GM12878 (cell line): ENCODE measurements around the gene OR1J1. TPM values are rescaled to one million over a fixed set of nuclear protein-coding genes. Genes with fewer than 3 reads are reported as not detected.

Experiments
- ATAC-seq: fragments of 200-7000 bp; cut with Tn5 transposase; 3 replicates; pipeline ENCODE4 v1.9.1; 2020; ENCODE audit warnings: mild to moderate bottlenecking, moderate library complexity
- Bru-seq: library from RNA; stranded (reverse); fragments of 400-500 nt; gene quantifications from one replicate; lab custom pipeline; 2021; lab: Mats Ljungman, UMichigan
- BruChase-seq, 2 experiments: library from RNA; stranded (reverse); fragments of 400-500 nt; gene quantifications; one replicate each; lab custom pipeline; 2021; lab: Mats Ljungman, UMichigan
- BruUV-seq: library from RNA; stranded (reverse); fragments of 400-500 nt; replicated peaks from 2 replicates; lab custom pipeline; 2021; lab: Mats Ljungman, UMichigan
- CTCF ChIA-PET: fragments of 300-600 bp; sonication (Branson Sonifier 250); formaldehyde crosslinking; extraction: SDS; loops from one replicate; lab custom pipeline; 2021; ENCODE audit warnings: inconsistent platforms; lab: Yijun Ruan, JAX
- POLR2A ChIA-PET: fragments of 350-600 bp; formaldehyde crosslinking; extraction: SDS; loops from one replicate; lab custom pipeline; 2021; ENCODE audit warnings: inconsistent platforms; lab: Charles Lee
- RAD21 ChIA-PET: fragments of 300-600 bp; sonication (Branson Sonifier 250); formaldehyde crosslinking; loops from one replicate; lab custom pipeline; 2023; ENCODE audit warnings: antibody characterized with exemption; ENCODE audit not compliant: unreplicated experiment; lab: Charles Lee
- SMC1A ChIA-PET: fragments of 300-600 bp; sonication (Branson Sonifier 250); formaldehyde crosslinking; loops from one replicate; lab custom pipeline; 2023; ENCODE audit not compliant: unreplicated experiment, uncharacterized antibody; lab: Charles Lee
- DNase-seq: peaks from one replicate; pipeline ENCODE4 v3.0.0-alpha.2; 2011; ENCODE audit warnings: low read depth, low spot score
- FAIRE-seq: peaks from 3 replicates; lab custom pipeline; 2011; peaks lifted over from hg19 to GRCh38; lab: Jason Lieb, UNC
- H2AFZ ChIP-seq: 2 replicates; pipeline ENCODE4 v1.6.0; 2011; ENCODE audit warnings: low read depth, low read length, control low read depth; ENCODE audit not compliant: control insufficient read depth
- H3K27ac ChIP-seq: 2 replicates; pipeline ENCODE4 v1.5.1; 2011; ENCODE audit warnings: control low read depth; ENCODE audit not compliant: control insufficient read depth, insufficient read depth
- H3K27me3 ChIP-seq, 2 experiments: replicated peaks in 1 of 2; 2 replicates each; pipeline versions ENCODE4 v1.6.0 to v1.6.1; 2011; ENCODE audit warnings: low read length in 1 of 2; ENCODE audit not compliant: control insufficient read depth in 2 of 2, insufficient read depth in 2 of 2
- H3K36me3 ChIP-seq, 2 experiments: 2 replicates each; pipeline ENCODE4 v1.5.1; 2011; ENCODE audit warnings: low read length in 1 of 2; ENCODE audit not compliant: control insufficient read depth in 2 of 2, insufficient read depth in 2 of 2
- H3K4me1 ChIP-seq: 2 replicates; pipeline ENCODE4 v1.6.1; 2011; ENCODE audit warnings: mild to moderate bottlenecking, low read length, moderate library complexity, mixed read lengths; ENCODE audit not compliant: control insufficient read depth, insufficient read depth
- H3K4me2 ChIP-seq: 2 replicates; pipeline ENCODE4 v1.6.0; 2011; ENCODE audit warnings: control low read depth; ENCODE audit not compliant: control insufficient read depth, insufficient read depth
- H3K4me3 ChIP-seq: fragments of 200-600 bp; sonication (generic); 2 replicates; pipeline ENCODE4 v1.5.1; 2016
- H3K79me2 ChIP-seq: 2 replicates; pipeline ENCODE4 v1.6.0; 2011; ENCODE audit warnings: low read length; ENCODE audit not compliant: control insufficient read depth, insufficient read depth
- H3K9ac ChIP-seq: 2 replicates; pipeline ENCODE4 v1.8.0; 2011; ENCODE audit warnings: low read length, control low read depth, mixed read lengths; ENCODE audit not compliant: control insufficient read depth, insufficient read depth
- H3K9me3 ChIP-seq: replicated peaks from 3 replicates; pipeline ENCODE4 v1.5.1; 2011; ENCODE audit warnings: mild to moderate bottlenecking, low read length; ENCODE audit not compliant: control insufficient read depth, insufficient read depth
- H4K20me1 ChIP-seq: 2 replicates; pipeline ENCODE4 v1.6.0; 2011; ENCODE audit not compliant: control insufficient read depth, insufficient read depth
- BRCA1 ChIP-seq: IDR thresholded peaks from 2 replicates; pipeline ENCODE4 v1.6.1; 2011; ENCODE audit warnings: low read depth, low read length, improper control_type of control experiment
- CBX5 ChIP-seq: sonication (generic); IDR thresholded peaks from 2 replicates; pipeline ENCODE4 v1.6.1; 2016; ENCODE audit warnings: low read depth, moderate library complexity, mild to moderate bottlenecking, inconsistent platforms
- EP300 ChIP-seq, 2 experiments: fragments of 150-350 bp in 1 of 2; IDR thresholded peaks; 2 replicates each; pipeline ENCODE4 v1.6.1; 2011 to 2012; ENCODE audit warnings: low read depth in 2 of 2, low read length in 2 of 2, borderline replicate concordance in 1 of 2, improper control_type of control experiment in 1 of 2, inconsistent platforms in 1 of 2; ENCODE audit not compliant: control insufficient read depth in 1 of 2
- LARP7 ChIP-seq: fragments of 450-650 bp; IDR thresholded peaks from 2 replicates; pipeline ENCODE4 v1.6.1; 2017; ENCODE audit warnings: mild to moderate bottlenecking
- NR2C1 ChIP-seq: fragments of 450-650 bp; IDR thresholded peaks from 2 replicates; pipeline ENCODE4 v1.6.1; 2017; ENCODE audit warnings: antibody characterized with exemption, mild to moderate bottlenecking, moderate library complexity
- PML ChIP-seq: IDR thresholded peaks from 2 replicates; pipeline ENCODE4 v1.6.1; 2012; ENCODE audit warnings: low read length, inconsistent platforms
- SMARCA5 ChIP-seq: fragments of 450-650 bp; IDR thresholded peaks from 2 replicates; pipeline ENCODE4 v1.6.1; 2017; ENCODE audit warnings: mild to moderate bottlenecking
- SREBF1 ChIP-seq: IDR thresholded peaks from 2 replicates; pipeline ENCODE4 v1.6.1; 2012; ENCODE audit warnings: mild to moderate bottlenecking, low read length
- STAT1 ChIP-seq: fragments of 450-650 bp; conservative IDR thresholded peaks from 2 replicates; pipeline ENCODE4 v1.6.1; 2014; ENCODE audit warnings: antibody characterized with exemption, mild to moderate bottlenecking
- TBL1XR1 ChIP-seq: IDR thresholded peaks from 2 replicates; pipeline ENCODE4 v1.6.1; 2012; ENCODE audit warnings: low read depth, low read length, improper control_type of control experiment
- WGBS: methylation state at CpG from one replicate; pipeline ENCODE4 v1.1.6; 2016; ENCODE audit warnings: low lambda C conversion rate; ENCODE audit not compliant: insufficient replicate concordance, insufficient coverage; ENCODE audit errors: missing lambda C conversion rate; 5-methylcytosine and 5-hydroxymethylcytosine counted together
- in situ Hi-C: fragments of 300-500 bp; cut with MboI; formaldehyde crosslinking; loops from 9 replicates; pipeline ENCODE4 v1.14.3; 2018; ENCODE audit warnings: mixed read lengths
- intact Hi-C: fragments of 100-400 bp; cut with micrococcal nuclease; formaldehyde crosslinking; loops from one replicate; pipeline ENCODE4 v1.14.2; 2022; ENCODE audit not compliant: unreplicated experiment
- long read RNA-seq, 2 experiments: library from polyadenylated mRNA; unstranded; transcript quantifications; one replicate each; pipeline ENCODE4 v2.0.0, GENCODE V29; 2019 to 2020
- polyA minus RNA-seq, 3 experiments: library from RNA; depleted of rRNA, polyadenylated mRNA; stranded (reverse); fragments of >200 nt; gene quantifications; 2 replicates each; pipeline ENCODE4 v1.2.3, GENCODE V29; 2011
- polyA plus RNA-seq, 11 experiments: library from polyadenylated mRNA; depleted of rRNA in 4 of 11; unstranded in 6 of 11; stranded (reverse) in 5 of 11; fragments of >200 nt; fragmentation: Nextera tagmentation in 4 of 11; fragmentation: Illumina TruSeq in 1 of 11; extraction: Ambion mirVana in 4 of 11; extraction: Trizol in 1 of 11; gene quantifications; 1 replicate in 1 of 11; 2 replicates in 10 of 11; pipeline versions ENCODE4 v1.2.1 to v1.2.3, GENCODE V29; 2011 to 2016; ENCODE audit warnings: inconsistent platforms in 2 of 11, missing spikeins in 2 of 11, low read depth in 1 of 11
- total RNA-seq, 4 experiments: library from RNA; depleted of rRNA in 3 of 4; stranded (reverse); fragments of >200 nt in 3 of 4; fragmentation: Illumina TruSeq in 1 of 4; extraction: Trizol in 1 of 4; gene quantifications; 2 replicates each; pipeline versions ENCODE4 v1.2.1 to v1.2.3, GENCODE V29; 2013 to 2021

The OR1J1 gene, protein sequence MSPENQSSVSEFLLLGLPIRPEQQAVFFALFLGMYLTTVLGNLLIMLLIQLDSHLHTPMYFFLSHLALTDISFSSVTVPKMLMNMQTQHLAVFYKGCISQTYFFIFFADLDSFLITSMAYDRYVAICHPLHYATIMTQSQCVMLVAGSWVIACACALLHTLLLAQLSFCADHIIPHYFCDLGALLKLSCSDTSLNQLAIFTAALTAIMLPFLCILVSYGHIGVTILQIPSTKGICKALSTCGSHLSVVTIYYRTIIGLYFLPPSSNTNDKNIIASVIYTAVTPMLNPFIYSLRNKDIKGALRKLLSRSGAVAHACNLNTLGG
- total RNA-seq (2013; cell fraction: nucleolus; rRNA removed): not detected in 2 replicates
- total RNA-seq (2014; rRNA removed) (not detected in 2 replicates), total RNA-seq (2014; rRNA removed; fragmentation: Illumina TruSeq; extraction: Trizol) (not detected in 2 replicates), total RNA-seq (2021) (not detected in 2 replicates), polyA plus RNA-seq (2011; rRNA removed) (0.07 TPM in 1 of 2 replicates, not detected in the other), polyA plus RNA-seq (2014; fragmentation: Illumina TruSeq; extraction: Trizol) (not detected in 2 replicates), polyA plus RNA-seq (2014; fragmentation: Nextera tagmentation; extraction: Ambion mirVana) (not detected), polyA plus RNA-seq (2014; rRNA removed) (not detected in 2 replicates), polyA plus RNA-seq (2016; fragmentation: Nextera tagmentation; extraction: Ambion mirVana) (not detected), polyA minus RNA-seq (2011; rRNA and poly(A)+ RNA removed) (not detected in 2 replicates), Bru-seq, nascent RNA (not detected), BruChase-seq, experiment 1, labeled RNA remaining after a 6-hour chase (not detected), BruChase-seq, experiment 2, labeled RNA remaining after a 2-hour chase (not detected)
- polyA plus RNA-seq (2011; ENCODE audit: low read depth): not detected
- not detected in 2 replicates for polyA plus RNA-seq (2011; cell fraction: cytosol; rRNA removed)
- polyA plus RNA-seq (2011; cell fraction: nucleus; rRNA removed): not detected in 2 replicates
- polyA plus RNA-seq (2012): not detected in 2 replicates
- not detected in 2 replicates for polyA minus RNA-seq (2011; cell fraction: cytosol; rRNA and poly(A)+ RNA removed)
- polyA minus RNA-seq (2011; cell fraction: nucleus; rRNA and poly(A)+ RNA removed): not detected in 2 replicates
- long read RNA-seq, experiment 1: 0 reads
- long read RNA-seq, experiment 2: 0 reads

DNA sequence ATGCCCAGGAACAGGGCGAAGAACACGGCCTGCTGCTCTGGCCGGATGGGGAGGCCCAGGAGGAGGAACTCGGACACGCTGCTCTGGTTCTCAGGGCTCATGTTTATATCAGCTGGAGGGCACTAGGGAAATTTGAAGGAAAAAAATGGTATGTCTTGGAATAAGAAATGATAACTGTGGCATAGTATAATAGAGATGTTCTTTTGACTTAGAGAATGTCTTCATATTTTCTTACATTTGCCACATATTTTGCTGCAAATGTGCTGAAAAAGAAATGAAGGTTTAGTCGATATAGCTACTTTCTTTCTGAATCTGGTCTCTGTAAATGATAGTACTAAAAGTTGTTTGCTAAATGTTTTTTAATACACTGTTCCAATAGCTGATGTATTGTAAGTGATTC is at the start of gene OR1J1:
Gene OR1J1 (minus strand): TSS at position 101 of the 400 bp plus-strand sequence. CDS start 0 bp downstream, at position 101.
- Histone ChIP-seq H3K36me3 (no peaks in the 10 kb centered on the region), H4K20me1 (no peaks in the 10 kb centered on the region), H3K27ac (no peak within 1 kb of the TSS), H3K27me3 (no peaks in the 10 kb centered on the region; a peak in 1 of 4 replicates), H3K9ac (no peak within 1 kb of the TSS), H3K79me2 (no peaks in the 10 kb centered on the region), H3K4me2 (no peak within 1 kb of the TSS), H3K9me3 (no peaks in the 10 kb centered on the region), H3K4me3 (no peak within 1 kb of the TSS), H2AFZ (no peak within 1 kb of the TSS), H3K4me1 (no peaks in the 10 kb centered on the region)
- TF ChIP-seq STAT1 (no peak), CBX5 (no peak), EP300 (IDR thresholded peaks at IDR 0.05; ENCODE audit: borderline replicate concordance in 1 of 2, control insufficient read depth in 1 of 2, low read depth in 2 of 2, low read length in 2 of 2) (no peak), PML (no peak), NR2C1 (no peak), BRCA1 (no peak), SMARCA5 (no peak), LARP7 (no peak), TBL1XR1 (no peak), SREBF1 (no peak)
- SMC1A ChIA-PET: no interaction called here
- CTCF ChIA-PET: interaction anchor here (0.6 to 2.1 kb wide), 3 partner anchors 14 to 1826 kb away, joined by 3 to 7 read pairs (median 4); no protein-coding TSS in a partner anchor
- intact Hi-C loops (no loop called here), in situ Hi-C loops (no loop called here)
- no TSS peak for BruUV-seq
- no peak for ATAC-seq
- RAD21 ChIA-PET: no interaction called here
- POLR2A ChIA-PET: interaction anchor here (0.6 kb wide), 1 partner anchor 1253 kb away, joined by 6 read pairs; no protein-coding TSS in a partner anchor
- no peak for FAIRE-seq
- DNase-seq: no peak
- 52% methylated on average over 6 of the region's 6 CpGs for WGBS
